ENCODE measurements around the gene MGRN1.
A peak's percentile ranks its signal among the peaks of the same experiment; 100 is the strongest.

The MGRN1 gene

DNA sequence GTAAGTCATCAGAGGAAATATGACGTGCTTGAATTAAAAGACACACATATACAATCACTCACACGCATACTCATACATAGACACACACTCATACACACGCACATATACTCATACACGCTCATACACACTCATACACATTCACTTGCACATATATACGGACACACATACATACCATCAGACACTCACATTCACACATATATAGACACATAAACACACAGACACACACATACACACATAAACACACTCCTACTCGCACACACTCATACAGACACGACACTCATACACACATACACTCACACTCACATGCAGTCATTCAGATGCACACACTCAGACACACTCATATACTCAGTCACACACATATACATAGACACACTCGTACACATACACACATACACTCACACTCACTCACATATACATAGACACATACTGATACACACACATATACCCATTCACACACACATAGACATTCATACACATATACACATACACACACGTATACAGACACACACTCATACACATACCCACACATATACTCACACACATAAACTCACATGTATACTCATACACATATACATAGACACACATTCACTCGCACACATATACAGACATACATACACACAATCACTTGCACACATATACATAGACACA is 43.8 kb downstream of the MGRN1 start:
- Histone ChIP-seq H3K36me3 (ENCODE audit: control insufficient read depth in 2 of 2, insufficient read depth in 1 of 2, low read length in 2 of 2) (peaks cover 18 to 83% of the 10 kb centered on the region in 2 experiments; a peak in 2 of 3 replicates), H3K27ac (ENCODE audit: extremely low read depth, low read depth, low read length) (no peak overlapping the region)
- POLR2A ChIA-PET: interaction anchor here (0.6 kb wide), 1 partner anchor 139 kb away, joined by 10 read pairs; no protein-coding TSS in a partner anchor
- TF ChIP-seq ZNF350 (tag by site-specific recombination; IDR thresholded peaks at IDR 0.05) (no peak), FEZF1 (tag by site-specific recombination; IDR thresholded peaks at IDR 0.05) (no peak), ZNF169 (tag by site-specific recombination; IDR thresholded peaks at IDR 0.05) (no peak), ZNF274 (IDR thresholded peaks at IDR 0.05; ENCODE audit: low read length) (no peak), ZNF274 (tag by site-specific recombination; IDR thresholded peaks at IDR 0.05; ENCODE audit: borderline replicate concordance) (peak; percentile 11; the same call in 1 of the 2 replicates), SCRT2 (tag by site-specific recombination; IDR thresholded peaks at IDR 0.05) (no peak), ZNF16 (tag by site-specific recombination; IDR thresholded peaks at IDR 0.05; ENCODE audit: low read depth) (no peak), ZNF157 (tag by site-specific recombination; IDR thresholded peaks at IDR 0.05) (no peak), ZNF292 (tag by site-specific recombination; IDR thresholded peaks at IDR 0.05; ENCODE audit: borderline replicate concordance, low read depth) (no peak), YY1 (tag by site-specific recombination; IDR thresholded peaks at IDR 0.05) (no peak), ZNF529 (tag by site-specific recombination; IDR thresholded peaks at IDR 0.05; ENCODE audit: insufficient replicate concordance) (no peak), WT1 (tag by site-specific recombination; IDR thresholded peaks at IDR 0.05) (no peak), ZNF561 (tag by site-specific recombination; IDR thresholded peaks at IDR 0.05; ENCODE audit: borderline replicate concordance) (no peak), ZNF311 (tag by site-specific recombination; IDR thresholded peaks at IDR 0.05; ENCODE audit: borderline replicate concordance) (0 out of 2 replicates have a peak, but pooled peaks have one; percentile 27), ZNF324 (tag by site-specific recombination; IDR thresholded peaks at IDR 0.05) (no peak), GLIS1 (tag by site-specific recombination; IDR thresholded peaks at IDR 0.05) (no peak), ZNF221 (tag by site-specific recombination; IDR thresholded peaks at IDR 0.05; ENCODE audit: borderline replicate concordance) (no peak), ZBTB21 (tag by site-specific recombination; IDR thresholded peaks at IDR 0.05) (no peak)
- TF ChIP-seq, protein P1, sequence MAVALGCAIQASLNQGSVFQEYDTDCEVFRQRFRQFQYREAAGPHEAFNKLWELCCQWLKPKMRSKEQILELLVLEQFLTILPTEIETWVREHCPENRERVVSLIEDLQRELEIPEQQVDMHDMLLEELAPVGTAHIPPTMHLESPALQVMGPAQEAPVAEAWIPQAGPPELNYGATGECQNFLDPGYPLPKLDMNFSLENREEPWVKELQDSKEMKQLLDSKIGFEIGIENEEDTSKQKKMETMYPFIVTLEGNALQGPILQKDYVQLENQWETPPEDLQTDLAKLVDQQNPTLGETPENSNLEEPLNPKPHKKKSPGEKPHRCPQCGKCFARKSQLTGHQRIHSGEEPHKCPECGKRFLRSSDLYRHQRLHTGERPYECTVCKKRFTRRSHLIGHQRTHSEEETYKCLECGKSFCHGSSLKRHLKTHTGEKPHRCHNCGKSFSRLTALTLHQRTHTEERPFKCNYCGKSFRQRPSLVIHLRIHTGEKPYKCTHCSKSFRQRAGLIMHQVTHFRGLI (tag by site-specific recombination; IDR thresholded peaks at IDR 0.05): no peak
- TF ChIP-seq, protein P2, sequence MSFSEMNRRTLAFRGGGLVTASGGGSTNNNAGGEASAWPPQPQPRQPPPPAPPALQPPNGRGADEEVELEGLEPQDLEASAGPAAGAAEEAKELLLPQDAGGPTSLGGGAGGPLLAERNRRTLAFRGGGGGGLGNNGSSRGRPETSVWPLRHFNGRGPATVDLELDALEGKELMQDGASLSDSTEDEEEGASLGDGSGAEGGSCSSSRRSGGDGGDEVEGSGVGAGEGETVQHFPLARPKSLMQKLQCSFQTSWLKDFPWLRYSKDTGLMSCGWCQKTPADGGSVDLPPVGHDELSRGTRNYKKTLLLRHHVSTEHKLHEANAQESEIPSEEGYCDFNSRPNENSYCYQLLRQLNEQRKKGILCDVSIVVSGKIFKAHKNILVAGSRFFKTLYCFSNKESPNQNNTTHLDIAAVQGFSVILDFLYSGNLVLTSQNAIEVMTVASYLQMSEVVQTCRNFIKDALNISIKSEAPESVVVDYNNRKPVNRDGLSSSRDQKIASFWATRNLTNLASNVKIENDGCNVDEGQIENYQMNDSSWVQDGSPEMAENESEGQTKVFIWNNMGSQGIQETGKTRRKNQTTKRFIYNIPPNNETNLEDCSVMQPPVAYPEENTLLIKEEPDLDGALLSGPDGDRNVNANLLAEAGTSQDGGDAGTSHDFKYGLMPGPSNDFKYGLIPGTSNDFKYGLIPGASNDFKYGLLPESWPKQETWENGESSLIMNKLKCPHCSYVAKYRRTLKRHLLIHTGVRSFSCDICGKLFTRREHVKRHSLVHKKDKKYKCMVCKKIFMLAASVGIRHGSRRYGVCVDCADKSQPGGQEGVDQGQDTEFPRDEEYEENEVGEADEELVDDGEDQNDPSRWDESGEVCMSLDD (tag by site-specific recombination; IDR thresholded peaks at IDR 0.05): no peak
- TF ChIP-seq, protein P3, sequence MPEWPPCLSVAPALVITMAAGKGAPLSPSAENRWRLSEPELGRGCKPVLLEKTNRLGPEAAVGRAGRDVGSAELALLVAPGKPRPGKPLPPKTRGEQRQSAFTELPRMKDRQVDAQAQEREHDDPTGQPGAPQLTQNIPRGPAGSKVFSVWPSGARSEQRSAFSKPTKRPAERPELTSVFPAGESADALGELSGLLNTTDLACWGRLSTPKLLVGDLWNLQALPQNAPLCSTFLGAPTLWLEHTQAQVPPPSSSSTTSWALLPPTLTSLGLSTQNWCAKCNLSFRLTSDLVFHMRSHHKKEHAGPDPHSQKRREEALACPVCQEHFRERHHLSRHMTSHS (tag by site-specific recombination; IDR thresholded peaks at IDR 0.05): no peak
- TF ChIP-seq, protein P4, sequence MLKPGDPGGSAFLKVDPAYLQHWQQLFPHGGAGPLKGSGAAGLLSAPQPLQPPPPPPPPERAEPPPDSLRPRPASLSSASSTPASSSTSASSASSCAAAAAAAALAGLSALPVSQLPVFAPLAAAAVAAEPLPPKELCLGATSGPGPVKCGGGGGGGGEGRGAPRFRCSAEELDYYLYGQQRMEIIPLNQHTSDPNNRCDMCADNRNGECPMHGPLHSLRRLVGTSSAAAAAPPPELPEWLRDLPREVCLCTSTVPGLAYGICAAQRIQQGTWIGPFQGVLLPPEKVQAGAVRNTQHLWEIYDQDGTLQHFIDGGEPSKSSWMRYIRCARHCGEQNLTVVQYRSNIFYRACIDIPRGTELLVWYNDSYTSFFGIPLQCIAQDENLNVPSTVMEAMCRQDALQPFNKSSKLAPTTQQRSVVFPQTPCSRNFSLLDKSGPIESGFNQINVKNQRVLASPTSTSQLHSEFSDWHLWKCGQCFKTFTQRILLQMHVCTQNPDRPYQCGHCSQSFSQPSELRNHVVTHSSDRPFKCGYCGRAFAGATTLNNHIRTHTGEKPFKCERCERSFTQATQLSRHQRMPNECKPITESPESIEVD (tag by site-specific recombination; IDR thresholded peaks at IDR 0.05): no peak
- TF ChIP-seq, protein P5, sequence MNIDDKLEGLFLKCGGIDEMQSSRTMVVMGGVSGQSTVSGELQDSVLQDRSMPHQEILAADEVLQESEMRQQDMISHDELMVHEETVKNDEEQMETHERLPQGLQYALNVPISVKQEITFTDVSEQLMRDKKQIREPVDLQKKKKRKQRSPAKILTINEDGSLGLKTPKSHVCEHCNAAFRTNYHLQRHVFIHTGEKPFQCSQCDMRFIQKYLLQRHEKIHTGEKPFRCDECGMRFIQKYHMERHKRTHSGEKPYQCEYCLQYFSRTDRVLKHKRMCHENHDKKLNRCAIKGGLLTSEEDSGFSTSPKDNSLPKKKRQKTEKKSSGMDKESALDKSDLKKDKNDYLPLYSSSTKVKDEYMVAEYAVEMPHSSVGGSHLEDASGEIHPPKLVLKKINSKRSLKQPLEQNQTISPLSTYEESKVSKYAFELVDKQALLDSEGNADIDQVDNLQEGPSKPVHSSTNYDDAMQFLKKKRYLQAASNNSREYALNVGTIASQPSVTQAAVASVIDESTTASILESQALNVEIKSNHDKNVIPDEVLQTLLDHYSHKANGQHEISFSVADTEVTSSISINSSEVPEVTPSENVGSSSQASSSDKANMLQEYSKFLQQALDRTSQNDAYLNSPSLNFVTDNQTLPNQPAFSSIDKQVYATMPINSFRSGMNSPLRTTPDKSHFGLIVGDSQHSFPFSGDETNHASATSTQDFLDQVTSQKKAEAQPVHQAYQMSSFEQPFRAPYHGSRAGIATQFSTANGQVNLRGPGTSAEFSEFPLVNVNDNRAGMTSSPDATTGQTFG (tag by site-specific recombination; IDR thresholded peaks at IDR 0.05; ENCODE audit: borderline replicate concordance): 0 out of 2 replicates have a peak, but pooled peaks have one; percentile 25
- TF ChIP-seq, protein P6, sequence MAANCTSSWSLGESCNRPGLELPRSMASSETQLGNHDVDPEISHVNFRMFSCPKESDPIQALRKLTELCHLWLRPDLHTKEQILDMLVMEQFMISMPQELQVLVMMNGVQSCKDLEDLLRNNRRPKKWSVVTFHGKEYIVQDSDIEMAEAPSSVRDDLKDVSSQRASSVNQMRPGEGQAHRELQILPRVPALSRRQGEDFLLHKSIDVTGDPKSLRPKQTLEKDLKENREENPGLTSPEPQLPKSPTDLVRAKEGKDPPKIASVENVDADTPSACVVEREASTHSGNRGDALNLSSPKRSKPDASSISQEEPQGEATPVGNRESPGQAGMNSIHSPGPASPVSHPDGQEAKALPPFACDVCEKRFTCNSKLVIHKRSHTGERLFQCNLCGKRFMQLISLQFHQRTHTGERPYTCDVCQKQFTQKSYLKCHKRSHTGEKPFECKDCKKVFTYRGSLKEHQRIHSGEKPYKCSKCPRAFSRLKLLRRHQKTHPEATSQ (tag by site-specific recombination; IDR thresholded peaks at IDR 0.05): no peak
- TF ChIP-seq, protein P7, sequence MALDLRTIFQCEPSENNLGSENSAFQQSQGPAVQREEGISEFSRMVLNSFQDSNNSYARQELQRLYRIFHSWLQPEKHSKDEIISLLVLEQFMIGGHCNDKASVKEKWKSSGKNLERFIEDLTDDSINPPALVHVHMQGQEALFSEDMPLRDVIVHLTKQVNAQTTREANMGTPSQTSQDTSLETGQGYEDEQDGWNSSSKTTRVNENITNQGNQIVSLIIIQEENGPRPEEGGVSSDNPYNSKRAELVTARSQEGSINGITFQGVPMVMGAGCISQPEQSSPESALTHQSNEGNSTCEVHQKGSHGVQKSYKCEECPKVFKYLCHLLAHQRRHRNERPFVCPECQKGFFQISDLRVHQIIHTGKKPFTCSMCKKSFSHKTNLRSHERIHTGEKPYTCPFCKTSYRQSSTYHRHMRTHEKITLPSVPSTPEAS (tag by site-specific recombination; IDR thresholded peaks at IDR 0.05): 0 out of 2 replicates have a peak, but pooled peaks have one; percentile 29

More for the DNA sequence above, 43.8 kb downstream of the MGRN1 start:
- Histone ChIP-seq H3K4me3 (ENCODE audit: low read depth, low read length) (no peak overlapping the region), H3K9me3 (ENCODE audit: control insufficient read depth, insufficient read depth, low read depth, low read length) (no peaks in the 10 kb centered on the region), H3K4me1 (ENCODE audit: control insufficient read depth, insufficient read depth, low read length) (no peaks in the 10 kb centered on the region)
- CTCF ChIA-PET: no interaction called here
